Stimulated activated CD8-positive, alpha-beta memory T cell treated with anti-CD3 and anti-CD28 coated beads, Interleukin-12 subunit alpha, Interleukin-12 subunit beta, amount 100 ng/mL, for 1 hour (primary cell): Measurements from ENCODE around the gene ATP8B3.

Experiments
- DNase-seq: peaks from one replicate; pipeline ENCODE4 v3.0.0-alpha.2; 2020; ENCODE audit warnings: low read depth

ATP8B3 gene

GRCh38 chr19:1851654-1852580, 39.8 kb upstream of the ATP8B3 start:
- no peak for DNase-seq

GRCh38 chr19:1850809-1851653, 39.0 kb upstream of the ATP8B3 start:
- DNase-seq, result no peak

- DNase-seq, result no peak
Observed at GRCh38 chr19:1849886-1850398, 37.9 kb upstream of the ATP8B3 start.

GRCh38 chr19:1849132-1849474, 37.0 kb upstream of the ATP8B3 start:
- DNase-seq, result no peak

GRCh38 chr19:1848399-1849131, 36.5 kb upstream of the ATP8B3 start, which contains the start of gene REXO1:
Gene REXO1 (minus strand): TSS chr19:1848483. CDS start chr19:1848358, 125 bp downstream.
- DNase-seq, result peak; percentile 98

- DNase-seq, result no peak
Observed at GRCh38 chr19:1847684-1848398, 35.8 kb upstream of the ATP8B3 start.

GRCh38 chr19:1847348-1847683, 35.2 kb upstream of the ATP8B3 start:
- no peak for DNase-seq

- DNase-seq, result no peak
Observed at GRCh38 chr19:1846517-1847204, 34.6 kb upstream of the ATP8B3 start.

- DNase-seq, result no peak
Observed at GRCh38 chr19:1845642-1846041, 33.6 kb upstream of the ATP8B3 start.

- DNase-seq, result no peak
Observed at GRCh38 chr19:1845125-1845515, 33.0 kb upstream of the ATP8B3 start.

- DNase-seq, result no peak
Observed at GRCh38 chr19:1844513-1845124, 32.5 kb upstream of the ATP8B3 start.

GRCh38 chr19:1843646-1844394, 31.7 kb upstream of the ATP8B3 start:
- no peak for DNase-seq

GRCh38 chr19:1843116-1843515, 31.0 kb upstream of the ATP8B3 start:
- no peak for DNase-seq

GRCh38 chr19:1841209-1841924, 29.3 kb upstream of the ATP8B3 start:
- DNase-seq, result no peak

GRCh38 chr19:1840541-1841115, 28.6 kb upstream of the ATP8B3 start:
- DNase-seq, result no peak

- no peak for DNase-seq
Observed at GRCh38 chr19:1839658-1840540, 27.8 kb upstream of the ATP8B3 start.

GRCh38 chr19:1837625-1838105, 25.6 kb upstream of the ATP8B3 start:
- DNase-seq, result peak; percentile 35

GRCh38 chr19:1837222-1837565, 25.1 kb upstream of the ATP8B3 start:
- DNase-seq, result no peak
